Esophagus mucosa (tissue), 1 donor: ENCODE measurements around the gene STK35. TPM values are rescaled to one million over a fixed set of nuclear protein-coding genes. Genes with fewer than 3 reads are reported as not detected.

Experiments used
- total RNA-seq: library from RNA; stranded (reverse); gene quantifications from one replicate; pipeline ENCODE4 v1.2.4, GENCODE V29; 2023
- donor health status: DM: yes; HTN: yes; CAD: no.

The STK35 gene
- total RNA-seq, 1 donor from 2014 or later: 19.1 TPM

Other genes with a start within 250 kb of the STK35 start
- gene SIRPA, start 206.4 kb upstream of the STK35 start, total RNA-seq: 15.1 TPM
- not detected for gene PDYN, start 107.8 kb upstream of the STK35 start, total RNA-seq
- 1,379 TPM for gene TGM3, start 194.2 kb downstream of the STK35 start, total RNA-seq